ENCODE measurements around the gene PI16. TPM values are rescaled to one million over a fixed set of nuclear protein-coding genes. Genes with fewer than 3 reads are reported as not detected.

Gene PI16
- total and polyA plus RNA-seq, 4 donors: 0.12 to 0.25 (median 0.24) TPM; not detected in 1

DNA sequence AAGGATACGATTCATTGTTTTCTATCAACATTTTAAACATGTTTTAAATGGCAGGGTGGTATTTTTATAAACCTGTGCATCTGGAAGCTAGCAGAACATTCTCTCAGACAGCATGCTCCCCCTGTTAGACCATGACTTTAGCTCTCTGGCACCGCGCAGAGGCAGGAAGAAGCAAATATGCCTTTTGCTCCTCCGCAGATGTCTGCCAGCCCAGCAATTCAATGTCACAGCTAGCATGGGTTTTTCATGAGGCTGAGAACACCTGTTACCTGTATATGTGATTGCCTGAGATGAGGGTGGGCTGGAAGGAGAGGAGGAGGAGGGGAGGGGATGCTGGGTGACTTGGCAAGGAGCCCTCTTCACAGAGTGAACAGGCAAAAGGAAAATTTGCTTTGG, 24.8 kb downstream of the PI16 start:
- Histone ChIP-seq H3K9me3 (ENCODE audit: control insufficient read depth in 4 of 4, low read length in 3 of 4) (no peaks in the 10 kb centered on the region), H3K4me1 (ENCODE audit: control insufficient read depth in 4 of 4, insufficient read depth in 4 of 4, low read length in 3 of 4) (peaks cover under 1 to 14% (median 5%) of the 10 kb centered on the region in 4 donors), H3K27me3 (ENCODE audit: control insufficient read depth in 4 of 4, insufficient read depth in 4 of 4, low read length in 3 of 4) (no peaks in the 10 kb centered on the region), H3K36me3 (ENCODE audit: control insufficient read depth in 4 of 4, insufficient read depth in 3 of 4, low read depth in 1 of 4, low read length in 3 of 4) (peaks cover 16 to 43% (median 34%) of the 10 kb centered on the region in 4 donors), H3K4me3 (ENCODE audit: low read depth in 1 of 3, low read length in 3 of 3) (no peak overlapping the region), H3K27ac (ENCODE audit: low read depth in 1 of 2, low read length in 2 of 2) (no peak overlapping the region), H3K9ac (ENCODE audit: low read depth in 1 of 2, low read length in 2 of 2) (no peak overlapping the region)
- TF ChIP-seq, protein P1, sequence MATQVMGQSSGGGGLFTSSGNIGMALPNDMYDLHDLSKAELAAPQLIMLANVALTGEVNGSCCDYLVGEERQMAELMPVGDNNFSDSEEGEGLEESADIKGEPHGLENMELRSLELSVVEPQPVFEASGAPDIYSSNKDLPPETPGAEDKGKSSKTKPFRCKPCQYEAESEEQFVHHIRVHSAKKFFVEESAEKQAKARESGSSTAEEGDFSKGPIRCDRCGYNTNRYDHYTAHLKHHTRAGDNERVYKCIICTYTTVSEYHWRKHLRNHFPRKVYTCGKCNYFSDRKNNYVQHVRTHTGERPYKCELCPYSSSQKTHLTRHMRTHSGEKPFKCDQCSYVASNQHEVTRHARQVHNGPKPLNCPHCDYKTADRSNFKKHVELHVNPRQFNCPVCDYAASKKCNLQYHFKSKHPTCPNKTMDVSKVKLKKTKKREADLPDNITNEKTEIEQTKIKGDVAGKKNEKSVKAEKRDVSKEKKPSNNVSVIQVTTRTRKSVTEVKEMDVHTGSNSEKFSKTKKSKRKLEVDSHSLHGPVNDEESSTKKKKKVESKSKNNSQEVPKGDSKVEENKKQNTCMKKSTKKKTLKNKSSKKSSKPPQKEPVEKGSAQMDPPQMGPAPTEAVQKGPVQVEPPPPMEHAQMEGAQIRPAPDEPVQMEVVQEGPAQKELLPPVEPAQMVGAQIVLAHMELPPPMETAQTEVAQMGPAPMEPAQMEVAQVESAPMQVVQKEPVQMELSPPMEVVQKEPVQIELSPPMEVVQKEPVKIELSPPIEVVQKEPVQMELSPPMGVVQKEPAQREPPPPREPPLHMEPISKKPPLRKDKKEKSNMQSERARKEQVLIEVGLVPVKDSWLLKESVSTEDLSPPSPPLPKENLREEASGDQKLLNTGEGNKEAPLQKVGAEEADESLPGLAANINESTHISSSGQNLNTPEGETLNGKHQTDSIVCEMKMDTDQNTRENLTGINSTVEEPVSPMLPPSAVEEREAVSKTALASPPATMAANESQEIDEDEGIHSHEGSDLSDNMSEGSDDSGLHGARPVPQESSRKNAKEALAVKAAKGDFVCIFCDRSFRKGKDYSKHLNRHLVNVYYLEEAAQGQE (IDR thresholded peaks at IDR 0.05): no peak
- TF ChIP-seq RAD21 (IDR thresholded peaks at IDR 0.05): peak; percentile 71 to 76
- TF ChIP-seq, protein P2, sequence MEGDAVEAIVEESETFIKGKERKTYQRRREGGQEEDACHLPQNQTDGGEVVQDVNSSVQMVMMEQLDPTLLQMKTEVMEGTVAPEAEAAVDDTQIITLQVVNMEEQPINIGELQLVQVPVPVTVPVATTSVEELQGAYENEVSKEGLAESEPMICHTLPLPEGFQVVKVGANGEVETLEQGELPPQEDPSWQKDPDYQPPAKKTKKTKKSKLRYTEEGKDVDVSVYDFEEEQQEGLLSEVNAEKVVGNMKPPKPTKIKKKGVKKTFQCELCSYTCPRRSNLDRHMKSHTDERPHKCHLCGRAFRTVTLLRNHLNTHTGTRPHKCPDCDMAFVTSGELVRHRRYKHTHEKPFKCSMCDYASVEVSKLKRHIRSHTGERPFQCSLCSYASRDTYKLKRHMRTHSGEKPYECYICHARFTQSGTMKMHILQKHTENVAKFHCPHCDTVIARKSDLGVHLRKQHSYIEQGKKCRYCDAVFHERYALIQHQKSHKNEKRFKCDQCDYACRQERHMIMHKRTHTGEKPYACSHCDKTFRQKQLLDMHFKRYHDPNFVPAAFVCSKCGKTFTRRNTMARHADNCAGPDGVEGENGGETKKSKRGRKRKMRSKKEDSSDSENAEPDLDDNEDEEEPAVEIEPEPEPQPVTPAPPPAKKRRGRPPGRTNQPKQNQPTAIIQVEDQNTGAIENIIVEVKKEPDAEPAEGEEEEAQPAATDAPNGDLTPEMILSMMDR (IDR thresholded peaks at IDR 0.05; ENCODE audit: low read depth, low read length, missing input control): peak; percentile 46
- peak; percentile 53 for DNase-seq (ENCODE audit: low spot score)
- 34% methylated on average over 4 of the region's 4 CpGs for WGBS

DNA sequence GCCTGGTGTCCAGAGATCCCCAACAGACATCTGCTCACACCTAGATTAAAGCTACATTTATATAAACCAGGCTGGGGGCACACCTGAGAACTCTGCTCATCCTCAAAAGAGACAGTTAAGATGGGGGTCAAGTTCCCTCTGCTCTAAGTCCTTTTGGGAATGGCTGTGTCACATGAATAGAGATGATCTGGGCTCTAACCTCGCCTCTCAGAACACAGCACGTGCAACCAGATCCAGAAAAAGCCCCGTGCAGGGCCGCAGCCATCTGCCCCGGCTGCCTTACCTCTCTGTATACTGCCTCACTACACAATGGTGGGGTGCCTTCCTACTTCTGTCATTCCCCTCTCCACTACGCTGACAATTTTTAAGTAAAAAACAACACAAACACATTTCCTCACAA, 25.6 kb downstream of the PI16 start:
- Histone ChIP-seq H3K4me1 (ENCODE audit: control insufficient read depth in 4 of 4, insufficient read depth in 4 of 4, low read length in 3 of 4) (peaks cover 4 to 22% (median 11%) of the 10 kb centered on the region in 4 donors), H3K9ac (ENCODE audit: low read depth in 1 of 2, low read length in 2 of 2) (no peak overlapping the region), H3K27ac (ENCODE audit: low read depth in 1 of 2, low read length in 2 of 2) (no peak overlapping the region), H3K36me3 (ENCODE audit: control insufficient read depth in 4 of 4, insufficient read depth in 3 of 4, low read depth in 1 of 4, low read length in 3 of 4) (peaks cover 16 to 35% (median 27%) of the 10 kb centered on the region in 4 donors), H3K4me3 (ENCODE audit: low read depth in 1 of 3, low read length in 3 of 3) (no peak overlapping the region), H3K27me3 (ENCODE audit: control insufficient read depth in 4 of 4, insufficient read depth in 4 of 4, low read length in 3 of 4) (no peaks in the 10 kb centered on the region), H3K9me3 (ENCODE audit: control insufficient read depth in 4 of 4, low read length in 3 of 4) (no peaks in the 10 kb centered on the region)
- WGBS: 90% methylated on average over 6 of the region's 6 CpGs
- no peak for DNase-seq (ENCODE audit: low spot score)
- TF ChIP-seq, protein P3, sequence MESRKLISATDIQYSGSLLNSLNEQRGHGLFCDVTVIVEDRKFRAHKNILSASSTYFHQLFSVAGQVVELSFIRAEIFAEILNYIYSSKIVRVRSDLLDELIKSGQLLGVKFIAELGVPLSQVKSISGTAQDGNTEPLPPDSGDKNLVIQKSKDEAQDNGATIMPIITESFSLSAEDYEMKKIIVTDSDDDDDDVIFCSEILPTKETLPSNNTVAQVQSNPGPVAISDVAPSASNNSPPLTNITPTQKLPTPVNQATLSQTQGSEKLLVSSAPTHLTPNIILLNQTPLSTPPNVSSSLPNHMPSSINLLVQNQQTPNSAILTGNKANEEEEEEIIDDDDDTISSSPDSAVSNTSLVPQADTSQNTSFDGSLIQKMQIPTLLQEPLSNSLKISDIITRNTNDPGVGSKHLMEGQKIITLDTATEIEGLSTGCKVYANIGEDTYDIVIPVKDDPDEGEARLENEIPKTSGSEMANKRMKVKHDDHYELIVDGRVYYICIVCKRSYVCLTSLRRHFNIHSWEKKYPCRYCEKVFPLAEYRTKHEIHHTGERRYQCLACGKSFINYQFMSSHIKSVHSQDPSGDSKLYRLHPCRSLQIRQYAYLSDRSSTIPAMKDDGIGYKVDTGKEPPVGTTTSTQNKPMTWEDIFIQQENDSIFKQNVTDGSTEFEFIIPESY (IDR thresholded peaks at IDR 0.05): no peak
- TF ChIP-seq JUND (IDR thresholded peaks at IDR 0.05) (no peak), TAF1 (conservative IDR thresholded peaks at IDR 0.05) (no peak), HNF4A (conservative IDR thresholded peaks at IDR 0.05) (no peak), FOXA2 (IDR thresholded peaks at IDR 0.05) (no peak), FOXA1 (IDR thresholded peaks at IDR 0.05) (no peak), RAD21 (IDR thresholded peaks at IDR 0.05) (no peak), HNF4G (IDR thresholded peaks at IDR 0.05) (no peak), SP1 (IDR thresholded peaks at IDR 0.05) (no peak)
- TF ChIP-seq, protein P4, sequence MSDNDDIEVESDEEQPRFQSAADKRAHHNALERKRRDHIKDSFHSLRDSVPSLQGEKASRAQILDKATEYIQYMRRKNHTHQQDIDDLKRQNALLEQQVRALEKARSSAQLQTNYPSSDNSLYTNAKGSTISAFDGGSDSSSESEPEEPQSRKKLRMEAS (IDR thresholded peaks at IDR 0.05): no peak
- TF ChIP-seq, protein P2 (IDR thresholded peaks at IDR 0.05; ENCODE audit: low read depth, low read length, missing input control): no peak
